CD4-positive, alpha-beta T cell treated with Interleukin-4 for 4 hours (primary cell): ENCODE measurements around the gene CROT.

Experiments
- DNase-seq: peaks from one replicate; pipeline ENCODE4 v3.0.0-alpha.2; 2020

CROT gene, protein sequence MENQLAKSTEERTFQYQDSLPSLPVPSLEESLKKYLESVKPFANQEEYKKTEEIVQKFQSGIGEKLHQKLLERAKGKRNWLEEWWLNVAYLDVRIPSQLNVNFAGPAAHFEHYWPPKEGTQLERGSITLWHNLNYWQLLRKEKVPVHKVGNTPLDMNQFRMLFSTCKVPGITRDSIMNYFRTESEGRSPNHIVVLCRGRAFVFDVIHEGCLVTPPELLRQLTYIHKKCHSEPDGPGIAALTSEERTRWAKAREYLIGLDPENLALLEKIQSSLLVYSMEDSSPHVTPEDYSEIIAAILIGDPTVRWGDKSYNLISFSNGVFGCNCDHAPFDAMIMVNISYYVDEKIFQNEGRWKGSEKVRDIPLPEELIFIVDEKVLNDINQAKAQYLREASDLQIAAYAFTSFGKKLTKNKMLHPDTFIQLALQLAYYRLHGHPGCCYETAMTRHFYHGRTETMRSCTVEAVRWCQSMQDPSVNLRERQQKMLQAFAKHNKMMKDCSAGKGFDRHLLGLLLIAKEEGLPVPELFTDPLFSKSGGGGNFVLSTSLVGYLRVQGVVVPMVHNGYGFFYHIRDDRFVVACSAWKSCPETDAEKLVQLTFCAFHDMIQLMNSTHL

DNA sequence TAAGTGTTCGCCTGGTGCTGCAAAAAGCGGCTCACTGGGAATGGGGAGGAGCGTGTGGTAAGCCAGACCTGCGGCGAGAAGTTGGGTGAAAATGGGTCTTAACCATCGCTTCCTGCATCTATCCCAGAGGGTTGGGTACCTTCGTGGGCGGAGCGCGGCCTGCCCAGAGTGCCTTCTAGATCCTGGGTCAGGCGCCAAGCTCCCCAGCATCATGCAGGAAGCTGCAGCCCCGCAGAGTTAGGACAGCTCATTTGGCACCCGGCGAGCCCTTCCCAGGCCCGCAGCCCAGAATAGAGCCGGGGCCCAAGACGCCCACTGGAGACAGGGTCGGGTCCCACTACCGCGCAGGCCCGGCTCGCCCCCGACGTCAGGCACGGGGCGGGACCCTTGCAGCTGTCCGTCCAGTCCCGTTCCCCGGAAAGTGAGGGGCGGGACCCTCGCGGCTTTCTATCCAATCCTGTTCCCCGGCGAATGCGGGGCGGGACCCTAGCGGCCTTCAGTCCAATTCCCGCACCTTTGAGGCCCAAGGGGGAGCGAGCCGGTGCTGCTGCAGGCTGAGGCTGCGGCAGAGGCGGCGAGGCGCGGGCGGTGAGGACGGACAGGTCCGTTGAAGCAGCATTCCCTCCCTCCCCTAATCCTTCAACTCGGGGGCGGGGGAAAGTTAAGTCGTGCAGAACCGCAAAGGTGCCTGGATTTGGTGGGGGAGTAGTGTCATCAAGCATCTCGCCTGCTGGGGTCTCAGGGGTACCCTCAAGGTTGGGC lies at the start of gene CROT:
CROT (plus strand) TSS at position 499 of the 762 bp plus-strand sequence. CDS start 3,405 bp downstream, outside the sequence.
- DNase-seq: peak; percentile 91

DNA sequence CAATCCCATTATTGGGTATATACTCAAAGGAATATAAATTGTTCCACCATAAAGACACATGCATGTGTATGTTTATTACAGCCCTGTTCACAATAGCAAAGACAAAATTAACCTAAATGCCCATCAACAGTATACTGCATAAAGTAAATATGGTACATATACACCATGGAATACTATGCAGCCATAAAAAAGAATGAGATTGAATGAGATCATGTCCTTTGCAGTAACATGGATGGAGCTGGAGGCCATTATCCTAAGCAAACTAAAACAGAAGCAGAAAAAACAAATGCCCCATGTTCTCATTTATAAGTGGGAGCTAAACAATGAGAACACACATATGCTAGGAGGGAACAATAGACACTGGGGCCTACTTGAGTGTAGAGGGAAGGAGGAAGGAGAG lies 44.7 kb upstream of the CROT start:
- no peak for DNase-seq

DNA sequence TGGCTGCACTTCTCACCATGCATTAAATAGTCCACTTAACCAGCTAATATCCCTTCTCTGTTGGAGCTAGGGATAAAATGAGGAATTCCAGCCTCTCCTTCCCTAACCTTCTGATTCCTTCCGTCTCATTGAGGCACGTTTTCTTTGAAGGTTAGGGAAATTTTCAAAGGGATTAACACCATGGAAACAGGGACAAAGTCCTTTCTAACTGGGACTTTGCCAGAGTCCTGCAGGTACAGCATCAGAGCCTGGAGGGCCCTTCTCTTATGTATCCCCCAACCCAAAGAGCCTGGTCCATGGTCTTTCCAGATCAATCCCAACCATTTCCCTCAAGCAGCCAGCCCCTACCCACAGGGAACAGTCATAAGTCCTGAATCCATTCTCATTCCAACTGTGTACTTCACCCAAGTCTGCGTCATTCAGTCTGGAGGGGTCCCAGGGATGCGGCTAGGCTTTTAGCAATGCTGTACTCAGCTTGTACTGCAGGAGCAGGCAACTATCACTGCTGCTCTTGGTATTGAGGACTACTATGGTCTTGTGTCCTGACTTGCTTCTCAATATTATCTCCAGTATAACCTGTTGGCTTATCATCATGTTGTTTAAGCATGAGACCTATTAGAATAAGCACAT lies 34.6 kb upstream of the CROT start:
- DNase-seq: no peak

- DNase-seq: peak; percentile 77
These were observed 33.1 kb upstream of the CROT start for GRCh38 chr7:87312215-87312865.

DNA sequence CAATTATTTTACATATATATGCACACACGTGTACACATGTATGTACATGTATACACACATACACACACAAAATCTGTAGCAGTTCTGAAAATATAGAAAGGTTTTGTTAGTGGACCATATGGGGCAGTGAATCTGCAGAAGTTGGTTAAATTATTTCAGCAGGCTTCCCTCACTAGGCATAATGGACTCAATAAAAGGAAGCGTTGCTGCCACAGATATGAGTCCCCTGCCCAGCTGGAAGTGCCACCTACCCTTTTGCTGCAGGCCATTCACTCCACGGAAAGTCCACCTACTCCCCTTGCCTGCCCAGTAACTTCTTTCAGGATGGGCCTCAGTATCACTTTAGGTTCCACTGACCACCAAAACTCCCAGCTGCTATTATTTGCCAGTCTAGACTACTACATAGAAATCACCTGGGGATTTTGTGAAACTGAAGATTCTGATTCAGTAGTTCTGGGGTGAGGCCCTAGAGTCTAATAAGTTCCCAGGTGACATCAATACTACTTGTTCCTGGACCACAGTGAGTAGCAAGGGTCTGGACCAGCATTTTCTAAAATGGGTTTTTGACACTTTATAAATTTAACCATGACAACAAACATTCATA lies 29.3 kb upstream of the CROT start:
- DNase-seq: no peak

DNA sequence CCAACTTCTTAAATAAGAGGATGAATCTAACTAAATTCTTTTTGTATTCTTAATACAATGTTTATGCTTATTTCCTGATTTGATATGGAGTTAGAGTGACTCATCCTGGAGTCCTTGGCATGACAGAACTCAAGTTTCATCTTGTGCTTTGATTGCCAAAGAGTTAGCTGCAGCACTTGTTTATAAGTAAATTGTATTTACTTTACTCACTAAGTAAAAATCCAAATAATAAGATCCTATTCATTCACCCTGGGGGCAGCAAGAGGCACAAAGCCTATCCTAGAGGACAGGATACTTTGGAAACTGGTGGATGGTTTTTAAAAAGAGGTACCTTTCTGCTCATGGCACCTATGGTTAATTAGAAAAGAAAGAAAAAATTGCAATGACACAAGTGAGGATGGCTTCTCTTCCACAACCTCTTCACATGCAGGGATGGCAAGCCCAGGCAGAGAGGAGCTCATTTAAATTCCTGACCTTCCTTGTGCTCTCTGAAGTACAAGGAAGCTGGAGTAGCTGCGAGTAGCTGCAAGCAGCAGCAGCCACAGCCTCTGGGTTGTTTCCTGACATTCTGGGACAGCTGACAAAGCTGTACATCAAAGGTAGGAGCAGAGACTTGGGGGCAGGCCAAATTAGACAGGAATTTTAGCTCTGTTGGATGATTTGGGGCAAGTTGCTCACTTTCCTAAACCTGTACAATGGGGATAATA lies 28.5 kb upstream of the CROT start:
- no peak for DNase-seq

- DNase-seq: no peak
These were observed 27.7 kb upstream of the CROT start for GRCh38 chr7:87317691-87318245.

DNA sequence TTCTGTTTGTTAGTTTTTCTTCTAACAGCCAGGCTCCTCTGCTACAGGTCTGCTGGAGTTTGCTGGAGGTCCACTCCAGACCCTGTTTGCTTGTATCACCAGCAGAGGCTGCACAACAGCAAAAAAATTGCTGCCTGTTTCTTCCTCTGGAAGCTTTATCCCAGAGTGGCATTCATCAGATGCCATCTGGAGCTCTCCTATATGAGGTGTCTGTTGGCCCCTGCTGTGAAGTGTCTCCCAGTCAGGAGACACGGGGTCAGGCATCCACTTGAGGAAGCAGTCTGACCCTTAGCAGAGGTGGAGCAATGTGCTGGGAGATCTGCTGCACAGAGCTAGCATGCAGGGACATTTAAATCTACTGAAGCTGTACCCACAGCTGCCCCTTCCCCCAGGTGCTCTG lies 26.7 kb upstream of the CROT start:
- no peak for DNase-seq

DNA sequence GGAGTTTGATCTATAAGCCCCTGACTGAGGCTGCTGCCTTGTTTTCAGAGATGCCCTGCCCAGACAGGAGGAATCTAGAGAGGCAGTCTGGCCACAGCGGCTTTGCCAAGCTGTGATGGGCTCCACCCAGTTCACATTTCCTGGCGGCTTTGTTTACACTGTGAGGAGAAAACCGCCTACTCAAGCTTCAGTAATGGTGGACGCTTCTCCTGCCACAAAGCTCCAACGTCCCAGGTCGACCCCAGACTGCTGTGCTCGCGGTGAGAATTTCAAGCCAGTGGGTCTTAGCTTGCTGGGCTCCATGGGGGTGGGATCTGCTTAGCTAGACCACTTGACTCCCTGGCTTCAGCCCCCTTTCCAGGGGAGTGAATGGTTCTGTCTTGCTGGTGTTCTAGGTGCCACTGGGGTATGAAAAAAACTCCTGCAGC lies 26.3 kb upstream of the CROT start:
- DNase-seq: peak; percentile 37

DNA sequence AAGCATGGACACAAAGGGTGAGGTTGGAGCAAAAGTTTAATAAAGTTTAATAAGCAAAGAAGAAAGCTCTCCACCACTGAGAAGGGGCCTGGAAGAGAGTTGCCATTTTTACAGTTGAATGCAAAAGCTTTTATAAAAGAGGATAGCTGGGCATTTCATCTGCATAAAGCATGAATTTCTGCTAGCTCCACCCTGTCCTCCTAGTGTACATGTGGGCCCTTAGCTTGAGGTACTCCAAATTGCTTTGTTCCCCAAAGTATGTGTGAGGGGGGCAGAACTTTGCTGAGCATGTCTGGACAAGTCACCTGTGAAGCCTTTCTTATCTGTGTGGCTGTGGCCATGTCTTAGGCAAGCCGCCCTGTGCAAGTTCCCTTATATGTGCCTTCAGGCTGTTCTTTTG lies 22.6 kb upstream of the CROT start:
- DNase-seq: no peak

DNA sequence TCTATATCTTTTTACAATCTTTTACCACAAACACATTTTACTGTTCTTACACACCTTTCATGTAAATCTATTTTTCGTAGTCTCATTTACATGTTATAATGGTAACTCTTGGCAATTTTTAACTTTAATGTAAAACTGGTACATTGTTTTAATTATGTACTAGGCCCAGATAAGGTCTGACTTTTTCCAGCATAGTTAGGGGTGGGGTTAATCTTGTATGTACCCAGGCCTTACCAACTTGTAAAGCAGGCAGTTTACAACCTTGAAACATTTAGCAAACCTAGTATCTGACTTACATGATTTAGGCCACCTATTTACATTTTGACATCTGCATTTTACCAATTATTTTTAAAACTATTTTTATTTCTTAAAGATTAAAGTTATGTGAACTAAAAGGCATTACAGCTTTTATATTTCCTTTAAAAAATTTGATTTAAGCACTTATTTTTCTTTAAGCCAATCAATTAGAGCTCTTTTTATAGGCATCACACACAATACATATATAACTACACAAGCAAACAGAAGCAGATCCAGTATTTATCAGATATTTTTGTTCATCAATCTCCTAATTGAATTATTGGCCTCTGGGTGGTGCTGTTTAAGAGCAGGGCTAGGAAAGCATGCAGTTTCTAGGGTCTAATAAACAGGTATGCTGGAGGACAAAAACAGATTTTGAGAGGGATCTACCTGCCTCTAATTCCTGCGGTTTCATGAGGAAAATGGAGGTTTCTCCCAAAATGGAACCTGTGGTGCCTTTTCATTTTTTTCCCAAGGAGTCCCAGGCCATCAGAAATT lies 19.7 kb upstream of the CROT start:
- DNase-seq: no peak

- no peak for DNase-seq
These were observed 17.2 kb upstream of the CROT start for GRCh38 chr7:87328281-87328680.

DNA sequence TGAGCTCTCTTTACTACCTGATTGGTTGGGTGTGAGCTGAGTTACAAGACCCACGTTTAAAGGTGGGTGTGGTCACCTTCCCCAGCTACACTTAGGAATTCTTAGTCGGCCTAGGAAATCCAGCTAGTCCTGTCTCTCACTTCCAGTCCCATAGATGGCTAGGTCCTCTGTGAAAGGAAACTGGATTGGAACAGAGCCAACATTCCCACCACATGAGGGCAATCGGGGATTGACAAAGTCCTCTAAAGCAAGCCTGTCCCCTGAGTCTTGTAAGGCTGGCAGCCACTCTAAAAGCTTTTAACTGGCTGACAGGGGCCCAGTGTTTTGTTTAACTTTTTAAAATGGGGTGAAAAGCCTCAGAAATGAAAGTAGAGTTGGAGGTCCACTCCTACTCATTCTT lies 15.1 kb upstream of the CROT start:
- no peak for DNase-seq

GRCh38 chr7:87330942-87331341 lies 14.5 kb upstream of the CROT start:
- no peak for DNase-seq

GRCh38 chr7:87331687-87332252 lies 13.7 kb upstream of the CROT start:
- no peak for DNase-seq

GRCh38 chr7:87332321-87332720 lies 13.1 kb upstream of the CROT start:
- DNase-seq: no peak

DNA sequence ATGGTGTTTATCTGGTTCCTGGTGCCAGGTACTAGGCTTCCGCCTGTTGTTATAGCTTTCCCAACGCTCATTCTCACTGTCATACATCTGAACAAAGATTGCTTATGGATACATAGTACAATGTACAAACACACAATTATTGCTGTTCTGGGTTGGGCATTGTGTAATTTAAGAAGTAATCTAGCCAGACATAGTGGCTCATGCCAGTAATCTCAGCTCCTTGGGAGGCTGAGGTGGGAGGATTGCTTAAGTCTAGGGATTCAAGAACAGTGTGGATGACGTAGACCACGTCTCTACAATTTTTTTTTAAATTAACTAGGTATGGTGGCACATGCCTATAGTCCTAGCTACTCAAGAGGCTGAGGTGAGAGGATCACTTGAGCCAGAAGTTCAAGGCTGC lies 9.3 kb upstream of the CROT start:
- DNase-seq: no peak

DNA sequence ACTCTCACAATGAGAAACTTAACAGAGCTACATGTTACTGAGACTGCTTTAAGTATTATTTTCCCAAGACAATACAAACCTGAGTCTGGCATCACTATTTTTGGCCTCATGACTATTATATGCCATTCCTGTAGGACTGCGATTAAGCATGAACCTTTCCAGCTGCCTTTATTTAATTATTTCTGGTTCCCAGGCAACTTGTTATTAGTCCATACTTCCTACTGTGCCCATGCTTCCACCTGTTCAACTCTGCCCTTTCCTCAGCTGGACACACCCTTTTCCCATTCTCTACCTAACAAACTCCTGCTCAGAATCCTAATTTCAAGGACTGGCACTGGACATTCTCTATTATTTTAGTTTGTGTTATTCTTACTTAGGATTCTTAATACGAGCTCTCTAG lies 8.1 kb upstream of the CROT start:
- no peak for DNase-seq

DNA sequence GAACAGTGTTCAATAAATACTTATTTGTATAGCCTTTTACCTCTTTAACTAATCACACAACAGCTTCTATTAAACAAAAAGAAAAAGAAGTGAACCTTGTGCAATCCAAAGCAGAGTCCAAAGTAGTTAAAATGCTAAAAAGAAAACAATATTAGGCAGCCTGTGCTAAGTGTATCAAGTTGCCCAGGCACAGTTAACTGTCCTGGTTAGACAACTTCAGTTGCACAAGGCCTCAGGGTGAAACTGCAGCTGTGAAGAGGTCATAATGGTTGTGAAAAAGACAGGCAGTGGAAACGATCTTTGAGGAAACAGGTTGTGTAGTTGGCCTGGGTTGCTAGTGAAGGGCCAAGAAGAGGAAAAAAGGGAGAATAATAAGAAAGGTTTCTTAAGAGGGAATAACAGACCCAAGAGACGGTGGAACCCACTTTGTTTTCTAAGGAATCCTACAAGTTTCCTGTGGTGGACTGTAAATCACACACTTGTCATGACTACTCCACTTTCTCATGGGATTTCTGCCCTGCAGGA lies 6.0 kb upstream of the CROT start:
- DNase-seq: no peak

DNA sequence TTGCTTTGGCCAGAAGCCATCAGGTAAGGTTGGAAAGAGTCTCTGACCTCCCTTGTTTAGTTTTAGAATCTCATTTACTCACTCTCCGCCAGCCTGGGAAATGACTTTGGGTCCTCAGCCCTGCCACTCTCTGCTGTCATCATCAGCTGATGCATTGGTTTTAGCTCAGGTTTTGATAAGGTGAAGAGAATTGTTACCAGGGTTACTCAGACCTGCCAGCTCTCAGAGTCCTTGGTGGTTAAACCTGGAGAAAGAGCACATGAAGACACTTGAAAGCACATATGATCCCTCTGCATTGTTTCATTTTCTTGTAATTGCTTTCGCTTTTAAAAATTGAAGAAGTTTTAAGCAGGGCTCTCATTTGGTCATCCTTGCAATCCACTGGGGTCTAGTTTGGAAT lies 4.0 kb upstream of the CROT start:
- peak; percentile 10 for DNase-seq
